ENCODE data around the gene SLC2A1.

SLC2A1 gene

DNA sequence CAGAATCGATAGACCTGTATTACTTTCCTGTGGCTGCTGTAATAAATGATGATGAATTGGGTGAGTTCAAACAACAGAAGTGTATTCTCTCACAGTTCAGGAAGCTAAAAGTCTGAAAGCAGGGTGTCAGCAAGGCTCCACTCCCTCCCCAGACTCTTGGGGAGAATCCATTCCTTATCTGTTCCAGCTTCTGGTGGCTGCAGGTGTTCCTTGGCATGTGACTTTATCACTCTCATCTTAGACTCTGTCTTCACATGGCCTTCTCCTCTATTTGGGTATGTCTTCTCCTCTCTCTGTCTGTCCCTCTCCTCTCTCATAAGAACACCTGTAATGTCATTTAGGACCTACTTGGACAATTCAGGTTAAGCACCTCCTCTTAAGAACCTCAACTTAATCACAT lies 44.1 kb upstream of the SLC2A1 start:
- TF ChIP-seq, protein P1, sequence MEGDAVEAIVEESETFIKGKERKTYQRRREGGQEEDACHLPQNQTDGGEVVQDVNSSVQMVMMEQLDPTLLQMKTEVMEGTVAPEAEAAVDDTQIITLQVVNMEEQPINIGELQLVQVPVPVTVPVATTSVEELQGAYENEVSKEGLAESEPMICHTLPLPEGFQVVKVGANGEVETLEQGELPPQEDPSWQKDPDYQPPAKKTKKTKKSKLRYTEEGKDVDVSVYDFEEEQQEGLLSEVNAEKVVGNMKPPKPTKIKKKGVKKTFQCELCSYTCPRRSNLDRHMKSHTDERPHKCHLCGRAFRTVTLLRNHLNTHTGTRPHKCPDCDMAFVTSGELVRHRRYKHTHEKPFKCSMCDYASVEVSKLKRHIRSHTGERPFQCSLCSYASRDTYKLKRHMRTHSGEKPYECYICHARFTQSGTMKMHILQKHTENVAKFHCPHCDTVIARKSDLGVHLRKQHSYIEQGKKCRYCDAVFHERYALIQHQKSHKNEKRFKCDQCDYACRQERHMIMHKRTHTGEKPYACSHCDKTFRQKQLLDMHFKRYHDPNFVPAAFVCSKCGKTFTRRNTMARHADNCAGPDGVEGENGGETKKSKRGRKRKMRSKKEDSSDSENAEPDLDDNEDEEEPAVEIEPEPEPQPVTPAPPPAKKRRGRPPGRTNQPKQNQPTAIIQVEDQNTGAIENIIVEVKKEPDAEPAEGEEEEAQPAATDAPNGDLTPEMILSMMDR (IDR thresholded peaks at IDR 0.05), result no peak

DNA sequence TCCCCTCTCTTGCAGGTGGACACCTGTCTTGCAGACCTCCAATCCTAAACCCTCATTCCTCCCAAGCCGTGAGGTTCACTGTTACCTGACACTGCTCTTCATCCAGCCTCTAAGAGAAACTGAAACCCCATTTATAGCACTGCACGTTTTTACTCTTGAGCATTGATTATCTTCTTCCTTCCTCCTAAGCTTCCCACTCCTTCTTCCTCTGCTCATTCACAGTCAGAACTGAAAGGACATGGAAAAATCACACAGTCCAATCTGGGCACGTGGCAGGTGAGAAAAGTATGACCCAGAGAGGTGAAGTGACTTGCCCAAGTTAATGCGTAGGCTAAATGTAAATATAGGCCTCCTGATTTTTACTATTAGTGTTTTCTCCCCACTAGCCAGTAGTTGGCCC lies 43.4 kb upstream of the SLC2A1 start:
- H3K27ac ChIP-seq, result no peak overlapping the region
- H3K36me3 ChIP-seq, result no peaks in the 10 kb centered on the region
- H3K9me3 ChIP-seq, result no peaks in the 10 kb centered on the region
- no peaks in the 10 kb centered on the region for H3K4me1 ChIP-seq (ENCODE audit: control insufficient read depth in 1 of 2, insufficient read depth in 1 of 2, low read depth in 1 of 2, low read length in 1 of 2)
- H3K4me3 ChIP-seq (ENCODE audit: low read depth in 1 of 2, low read length in 1 of 2), result no peak overlapping the region
- TF ChIP-seq, protein P1 (IDR thresholded peaks at IDR 0.05), result no peak
- H3K27me3 ChIP-seq, result peaks cover 12% of the 10 kb centered on the region

More for the DNA sequence above, 44.1 kb upstream of the SLC2A1 start:
- peaks cover 18% of the 10 kb centered on the region for H3K27me3 ChIP-seq
- H3K36me3 ChIP-seq, result no peaks in the 10 kb centered on the region
- no peak overlapping the region for H3K4me3 ChIP-seq (ENCODE audit: low read depth in 1 of 2, low read length in 1 of 2)
- H3K9me3 ChIP-seq, result no peaks in the 10 kb centered on the region
- no peak overlapping the region for H3K27ac ChIP-seq
- H3K4me1 ChIP-seq (ENCODE audit: control insufficient read depth in 1 of 2, insufficient read depth in 1 of 2, low read depth in 1 of 2, low read length in 1 of 2), result no peaks in the 10 kb centered on the region

DNA sequence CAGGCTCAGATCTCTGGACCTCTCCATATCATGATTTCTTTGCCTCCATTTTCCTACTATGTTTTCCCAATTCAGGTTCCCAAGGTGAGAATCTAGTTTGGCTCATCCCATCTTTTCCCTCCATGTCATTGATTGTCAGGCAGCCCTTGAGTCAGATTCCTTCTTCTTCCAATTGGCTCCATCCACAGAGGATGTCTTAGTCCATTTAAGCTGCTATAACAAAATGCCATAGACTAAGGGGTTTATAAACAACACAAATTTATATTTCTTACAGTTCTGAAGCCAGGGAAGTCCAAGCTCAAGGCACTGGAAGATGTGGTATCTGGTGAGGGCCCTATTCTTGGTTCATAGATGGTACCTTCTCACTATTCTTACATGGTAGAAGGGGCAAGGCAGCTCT lies 42.8 kb upstream of the SLC2A1 start:
- Histone ChIP-seq H3K27ac (no peak overlapping the region), H3K9me3 (no peaks in the 10 kb centered on the region), H3K36me3 (no peaks in the 10 kb centered on the region), H3K27me3 (peaks cover 6% of the 10 kb centered on the region), H3K4me3 (ENCODE audit: low read depth in 1 of 2, low read length in 1 of 2) (no peak overlapping the region), H3K4me1 (ENCODE audit: control insufficient read depth in 1 of 2, insufficient read depth in 1 of 2, low read depth in 1 of 2, low read length in 1 of 2) (no peaks in the 10 kb centered on the region)
- TF ChIP-seq, protein P1 (IDR thresholded peaks at IDR 0.05), result no peak

DNA sequence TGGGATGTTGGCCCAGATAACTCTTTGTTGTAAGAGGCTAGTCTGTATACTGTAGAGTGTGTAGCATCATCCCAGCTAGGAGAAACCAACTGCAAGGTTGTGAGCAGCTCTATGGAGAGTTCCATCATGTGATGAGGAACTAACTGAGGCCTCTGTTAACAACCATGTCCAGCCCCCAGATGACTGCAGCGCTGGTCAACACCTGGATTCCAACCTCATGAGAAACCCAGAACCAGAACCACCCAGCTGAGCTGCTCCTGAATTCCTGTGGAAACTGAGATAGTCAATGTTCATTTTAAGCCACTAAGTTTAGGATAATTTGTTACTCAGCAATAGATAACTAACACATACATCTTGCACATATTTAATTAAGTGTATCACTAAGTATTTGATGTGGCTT lies 41.6 kb upstream of the SLC2A1 start:
- TF ChIP-seq, protein P1 (IDR thresholded peaks at IDR 0.05), result no peak
- no peak overlapping the region for H3K4me3 ChIP-seq (ENCODE audit: low read depth in 1 of 2, low read length in 1 of 2)
- H3K27ac ChIP-seq, result no peak overlapping the region
- H3K36me3 ChIP-seq, result no peaks in the 10 kb centered on the region
- H3K9me3 ChIP-seq, result no peaks in the 10 kb centered on the region
- no peaks in the 10 kb centered on the region for H3K4me1 ChIP-seq (ENCODE audit: control insufficient read depth in 1 of 2, insufficient read depth in 1 of 2, low read depth in 1 of 2, low read length in 1 of 2)
- H3K27me3 ChIP-seq, result no peaks in the 10 kb centered on the region

DNA sequence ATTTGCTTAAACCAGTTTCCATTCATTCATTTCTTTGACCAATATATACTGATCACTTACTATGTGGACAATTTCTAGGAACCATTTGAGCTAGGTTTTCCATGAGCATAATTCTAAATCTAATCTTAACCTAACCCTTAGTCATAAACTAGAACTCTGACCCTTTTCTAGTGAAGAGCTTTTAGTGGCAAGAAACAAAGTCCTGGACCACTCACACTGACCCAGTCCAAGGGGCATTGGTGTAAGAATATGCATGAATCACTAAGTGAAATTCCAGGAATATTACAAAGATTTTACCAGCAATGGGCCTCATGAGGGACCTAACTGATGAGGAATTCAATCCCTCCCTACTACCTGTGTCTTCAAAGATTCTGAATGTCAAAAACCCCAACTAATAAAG lies 40.6 kb upstream of the SLC2A1 start:
- TF ChIP-seq, protein P1 (IDR thresholded peaks at IDR 0.05), result no peak
- Histone ChIP-seq H3K4me3 (ENCODE audit: low read depth in 1 of 2, low read length in 1 of 2) (no peak overlapping the region), H3K36me3 (no peaks in the 10 kb centered on the region), H3K9me3 (no peaks in the 10 kb centered on the region), H3K4me1 (ENCODE audit: control insufficient read depth in 1 of 2, insufficient read depth in 1 of 2, low read depth in 1 of 2, low read length in 1 of 2) (no peaks in the 10 kb centered on the region), H3K27me3 (no peaks in the 10 kb centered on the region), H3K27ac (no peak overlapping the region)

DNA sequence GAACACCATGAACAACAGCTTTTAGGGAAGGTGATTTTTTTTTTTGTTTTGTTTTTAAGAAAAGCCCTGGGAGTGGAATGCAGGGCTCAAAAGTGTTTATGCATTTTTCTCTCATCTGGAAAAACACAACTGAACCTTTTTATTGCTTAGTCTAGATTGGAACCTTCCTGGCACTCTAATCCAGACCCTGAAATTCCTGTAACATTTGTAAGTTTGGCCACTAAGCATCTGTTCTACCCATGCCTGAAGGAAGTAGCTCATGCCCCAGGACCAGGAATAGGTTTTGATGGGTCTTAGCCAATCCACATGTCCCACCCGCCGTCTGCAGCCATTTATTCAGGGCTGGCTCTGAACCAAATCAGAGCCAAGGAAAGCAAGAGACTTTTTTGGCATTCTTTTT lies 39.7 kb upstream of the SLC2A1 start:
- Histone ChIP-seq H3K27me3 (no peaks in the 10 kb centered on the region), H3K36me3 (no peaks in the 10 kb centered on the region), H3K4me3 (ENCODE audit: low read depth in 1 of 2, low read length in 1 of 2) (no peak overlapping the region), H3K9me3 (no peaks in the 10 kb centered on the region), H3K27ac (no peak overlapping the region), H3K4me1 (ENCODE audit: control insufficient read depth in 1 of 2, insufficient read depth in 1 of 2, low read depth in 1 of 2, low read length in 1 of 2) (peaks cover 6 to 7% of the 10 kb centered on the region in 2 experiments)
- TF ChIP-seq, protein P1 (IDR thresholded peaks at IDR 0.05), result no peak
